Measurements from ENCODE around the gene PTPRG.

PTPRG gene

GRCh38 chr3:61616586-61616985 lies 55.2 kb downstream of the PTPRG start:
- no peak for DNase-seq
- H3K27me3 ChIP-seq (replicated peaks; ENCODE audit: control insufficient read depth, insufficient read depth, low read length, poor library complexity, severe bottlenecking) = no peaks in the 10 kb centered on the region
- H3K36me3 ChIP-seq (ENCODE audit: control insufficient read depth, insufficient read depth, low read length) = no peaks in the 10 kb centered on the region
- H3K27ac ChIP-seq (ENCODE audit: insufficient read depth, low read length, poor library complexity, severe bottlenecking) = no peak overlapping the region
- no peaks in the 10 kb centered on the region for H3K9me3 ChIP-seq (ENCODE audit: control insufficient read depth, low read length)
- no peaks in the 10 kb centered on the region for H3K4me1 ChIP-seq (ENCODE audit: control insufficient read depth, insufficient read depth, low read length, poor library complexity, severe bottlenecking)
- no peak overlapping the region for H3K4me3 ChIP-seq (ENCODE audit: insufficient read depth, low read depth, low read length, poor library complexity, severe bottlenecking)

- no peaks in the 10 kb centered on the region for H3K4me1 ChIP-seq (ENCODE audit: control insufficient read depth, insufficient read depth, low read length, poor library complexity, severe bottlenecking)
- no peak overlapping the region for H3K4me3 ChIP-seq (ENCODE audit: insufficient read depth, low read depth, low read length, poor library complexity, severe bottlenecking)
- no peak for DNase-seq
- no peaks in the 10 kb centered on the region for H3K27me3 ChIP-seq (replicated peaks; ENCODE audit: control insufficient read depth, insufficient read depth, low read length, poor library complexity, severe bottlenecking)
- H3K9me3 ChIP-seq (ENCODE audit: control insufficient read depth, low read length) = no peaks in the 10 kb centered on the region
- no peaks in the 10 kb centered on the region for H3K36me3 ChIP-seq (ENCODE audit: control insufficient read depth, insufficient read depth, low read length)
- H3K27ac ChIP-seq (ENCODE audit: insufficient read depth, low read length, poor library complexity, severe bottlenecking) = no peak overlapping the region
Measured at GRCh38 chr3:61617041-61617440, 55.7 kb downstream of the PTPRG start.

DNA sequence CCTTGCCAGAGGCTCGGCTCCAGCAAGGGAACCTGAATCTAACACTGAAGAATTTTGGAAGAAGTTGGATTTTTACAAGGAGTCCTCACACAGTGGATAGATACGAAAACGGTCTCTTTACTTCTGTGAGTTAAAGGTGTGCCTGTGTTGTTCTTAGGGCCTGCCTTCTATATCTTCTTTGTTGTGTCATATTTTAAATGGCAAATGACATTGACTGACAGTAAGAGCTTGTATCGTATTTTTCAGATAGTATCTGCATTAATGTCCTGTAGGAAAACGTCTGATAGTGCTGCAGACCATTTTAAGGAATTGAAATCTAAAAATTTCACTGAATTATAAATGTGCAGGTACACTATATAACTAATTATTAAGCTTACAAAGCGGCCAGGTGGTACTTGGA lies 56.3 kb downstream of the PTPRG start:
- no peak for DNase-seq
- H3K36me3 ChIP-seq (ENCODE audit: control insufficient read depth, insufficient read depth, low read length) = no peaks in the 10 kb centered on the region
- no peaks in the 10 kb centered on the region for H3K4me1 ChIP-seq (ENCODE audit: control insufficient read depth, insufficient read depth, low read length, poor library complexity, severe bottlenecking)
- no peak overlapping the region for H3K4me3 ChIP-seq (ENCODE audit: insufficient read depth, low read depth, low read length, poor library complexity, severe bottlenecking)
- no peak overlapping the region for H3K27ac ChIP-seq (ENCODE audit: insufficient read depth, low read length, poor library complexity, severe bottlenecking)
- H3K9me3 ChIP-seq (ENCODE audit: control insufficient read depth, low read length) = no peaks in the 10 kb centered on the region
- no peaks in the 10 kb centered on the region for H3K27me3 ChIP-seq (replicated peaks; ENCODE audit: control insufficient read depth, insufficient read depth, low read length, poor library complexity, severe bottlenecking)

GRCh38 chr3:61618231-61618630 lies 56.9 kb downstream of the PTPRG start:
- Histone ChIP-seq H3K4me1 (ENCODE audit: control insufficient read depth, insufficient read depth, low read length, poor library complexity, severe bottlenecking) (no peaks in the 10 kb centered on the region), H3K27me3 (replicated peaks; ENCODE audit: control insufficient read depth, insufficient read depth, low read length, poor library complexity, severe bottlenecking) (no peaks in the 10 kb centered on the region), H3K9me3 (ENCODE audit: control insufficient read depth, low read length) (no peaks in the 10 kb centered on the region), H3K4me3 (ENCODE audit: insufficient read depth, low read depth, low read length, poor library complexity, severe bottlenecking) (no peak overlapping the region), H3K27ac (ENCODE audit: insufficient read depth, low read length, poor library complexity, severe bottlenecking) (no peak overlapping the region), H3K36me3 (ENCODE audit: control insufficient read depth, insufficient read depth, low read length) (no peaks in the 10 kb centered on the region)
- no peak for DNase-seq

GRCh38 chr3:61618871-61619270 lies 57.5 kb downstream of the PTPRG start:
- Histone ChIP-seq H3K27me3 (replicated peaks; ENCODE audit: control insufficient read depth, insufficient read depth, low read length, poor library complexity, severe bottlenecking) (no peaks in the 10 kb centered on the region), H3K4me1 (ENCODE audit: control insufficient read depth, insufficient read depth, low read length, poor library complexity, severe bottlenecking) (no peaks in the 10 kb centered on the region), H3K4me3 (ENCODE audit: insufficient read depth, low read depth, low read length, poor library complexity, severe bottlenecking) (no peak overlapping the region), H3K27ac (ENCODE audit: insufficient read depth, low read length, poor library complexity, severe bottlenecking) (no peak overlapping the region), H3K36me3 (ENCODE audit: control insufficient read depth, insufficient read depth, low read length) (no peaks in the 10 kb centered on the region), H3K9me3 (ENCODE audit: control insufficient read depth, low read length) (no peaks in the 10 kb centered on the region)
- DNase-seq = no peak

DNA sequence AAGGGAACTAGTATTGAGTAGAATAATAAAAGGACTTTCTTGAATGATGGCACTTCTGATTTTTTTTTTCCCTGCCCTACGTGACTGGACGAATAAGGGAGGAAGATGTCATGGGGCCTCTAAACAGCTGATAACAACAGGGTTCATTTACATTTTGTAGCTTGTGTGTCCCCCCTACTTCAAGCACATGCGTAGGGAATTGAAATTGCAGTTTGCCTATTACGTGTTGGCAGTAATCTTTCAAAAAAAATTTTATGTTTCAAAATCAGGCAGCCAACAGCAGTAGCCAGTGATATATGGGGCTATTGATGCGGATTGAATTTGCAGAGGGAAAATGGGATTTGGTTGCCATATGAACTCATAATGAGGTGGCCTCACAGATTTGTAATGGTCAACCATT lies 58.7 kb downstream of the PTPRG start:
- no peaks in the 10 kb centered on the region for H3K9me3 ChIP-seq (ENCODE audit: control insufficient read depth, low read length)
- no peak overlapping the region for H3K27ac ChIP-seq (ENCODE audit: insufficient read depth, low read length, poor library complexity, severe bottlenecking)
- no peaks in the 10 kb centered on the region for H3K4me1 ChIP-seq (ENCODE audit: control insufficient read depth, insufficient read depth, low read length, poor library complexity, severe bottlenecking)
- no peak for DNase-seq
- no peaks in the 10 kb centered on the region for H3K36me3 ChIP-seq (ENCODE audit: control insufficient read depth, insufficient read depth, low read length)
- no peak overlapping the region for H3K4me3 ChIP-seq (ENCODE audit: insufficient read depth, low read depth, low read length, poor library complexity, severe bottlenecking)
- no peaks in the 10 kb centered on the region for H3K27me3 ChIP-seq (replicated peaks; ENCODE audit: control insufficient read depth, insufficient read depth, low read length, poor library complexity, severe bottlenecking)

DNA sequence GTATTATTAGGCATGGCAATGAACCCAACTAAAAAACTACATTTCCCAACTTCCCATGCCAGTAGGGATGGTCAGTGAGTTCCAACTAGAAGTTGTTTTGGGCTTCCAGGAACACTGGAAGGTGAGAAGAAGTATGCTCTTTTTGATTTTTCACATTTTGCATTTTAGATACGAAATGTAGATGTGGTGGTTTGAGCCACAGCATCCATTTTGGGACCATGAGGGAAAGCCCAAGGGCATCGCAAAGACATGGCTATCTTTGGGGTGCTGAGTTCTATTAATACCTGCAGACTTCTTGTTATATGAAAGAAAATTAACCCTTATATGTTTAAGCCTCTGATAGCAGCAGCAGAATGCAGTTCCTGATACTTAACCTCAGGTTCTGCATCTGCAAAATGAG lies 62.9 kb downstream of the PTPRG start:
- Histone ChIP-seq H3K4me3 (ENCODE audit: insufficient read depth, low read depth, low read length, poor library complexity, severe bottlenecking) (no peak overlapping the region), H3K9me3 (ENCODE audit: control insufficient read depth, low read length) (no peaks in the 10 kb centered on the region)

DNA sequence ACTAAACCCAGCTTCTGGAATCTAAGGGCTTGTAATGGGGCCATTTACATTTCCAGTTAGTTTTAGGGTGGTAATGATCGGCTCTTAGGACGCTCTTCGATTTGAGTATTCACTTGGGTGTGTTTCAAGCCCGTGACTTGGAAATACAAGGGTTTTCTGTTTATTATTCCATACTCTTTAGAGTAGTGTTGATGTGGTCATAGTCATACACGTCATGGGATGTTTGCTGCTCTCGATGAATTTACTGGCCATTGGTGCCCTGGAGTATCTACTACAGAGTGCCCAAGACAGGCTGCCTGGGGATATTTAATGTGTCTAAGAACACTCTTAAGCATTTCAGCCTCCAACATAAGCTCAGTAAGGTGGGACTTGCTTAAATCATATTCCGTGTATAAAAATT lies 64.1 kb downstream of the PTPRG start:
- Histone ChIP-seq H3K36me3 (ENCODE audit: control insufficient read depth, insufficient read depth, low read length) (no peaks in the 10 kb centered on the region), H3K27me3 (replicated peaks; ENCODE audit: control insufficient read depth, insufficient read depth, low read length, poor library complexity, severe bottlenecking) (no peaks in the 10 kb centered on the region), H3K4me3 (ENCODE audit: insufficient read depth, low read depth, low read length, poor library complexity, severe bottlenecking) (no peak overlapping the region), H3K27ac (ENCODE audit: insufficient read depth, low read length, poor library complexity, severe bottlenecking) (no peak overlapping the region), H3K9me3 (ENCODE audit: control insufficient read depth, low read length) (no peaks in the 10 kb centered on the region), H3K4me1 (ENCODE audit: control insufficient read depth, insufficient read depth, low read length, poor library complexity, severe bottlenecking) (no peaks in the 10 kb centered on the region)
- DNase-seq = no peak

More for the DNA sequence above, 62.9 kb downstream of the PTPRG start:
- Histone ChIP-seq H3K27ac (ENCODE audit: insufficient read depth, low read length, poor library complexity, severe bottlenecking) (no peak overlapping the region), H3K27me3 (replicated peaks; ENCODE audit: control insufficient read depth, insufficient read depth, low read length, poor library complexity, severe bottlenecking) (no peaks in the 10 kb centered on the region), H3K4me1 (ENCODE audit: control insufficient read depth, insufficient read depth, low read length, poor library complexity, severe bottlenecking) (no peaks in the 10 kb centered on the region), H3K36me3 (ENCODE audit: control insufficient read depth, insufficient read depth, low read length) (no peaks in the 10 kb centered on the region)
- DNase-seq = no peak

DNA sequence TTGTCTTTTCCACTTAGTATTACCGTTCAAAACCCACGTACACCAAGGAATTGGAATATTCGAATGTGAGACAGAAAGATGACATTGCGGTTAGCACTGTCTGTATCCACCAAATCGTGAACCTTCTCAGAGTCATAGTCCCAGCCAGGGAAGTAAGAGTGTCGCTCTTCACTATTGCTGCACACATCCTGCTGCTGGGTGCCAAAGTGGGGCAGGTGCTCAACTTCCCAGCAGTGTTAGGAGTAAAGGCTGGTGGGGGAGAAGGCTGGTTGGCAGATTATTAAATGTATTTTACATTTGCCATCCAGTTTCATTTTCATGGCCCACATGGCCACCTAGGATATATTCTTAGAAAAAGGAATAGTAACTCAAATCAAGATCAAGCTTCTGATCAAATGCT lies 65.1 kb downstream of the PTPRG start:
- DNase-seq = no peak
- H3K27ac ChIP-seq (ENCODE audit: insufficient read depth, low read length, poor library complexity, severe bottlenecking) = no peak overlapping the region

GRCh38 chr3:61627768-61628185 lies 66.4 kb downstream of the PTPRG start:
- H3K9me3 ChIP-seq (ENCODE audit: control insufficient read depth, low read length) = no peaks in the 10 kb centered on the region
- no peaks in the 10 kb centered on the region for H3K4me1 ChIP-seq (ENCODE audit: control insufficient read depth, insufficient read depth, low read length, poor library complexity, severe bottlenecking)
- no peak overlapping the region for H3K4me3 ChIP-seq (ENCODE audit: insufficient read depth, low read depth, low read length, poor library complexity, severe bottlenecking)
- DNase-seq = no peak
- no peaks in the 10 kb centered on the region for H3K36me3 ChIP-seq (ENCODE audit: control insufficient read depth, insufficient read depth, low read length)
- no peaks in the 10 kb centered on the region for H3K27me3 ChIP-seq (replicated peaks; ENCODE audit: control insufficient read depth, insufficient read depth, low read length, poor library complexity, severe bottlenecking)
- H3K27ac ChIP-seq (ENCODE audit: insufficient read depth, low read length, poor library complexity, severe bottlenecking) = no peak overlapping the region

More for the DNA sequence above, 65.1 kb downstream of the PTPRG start:
- no peaks in the 10 kb centered on the region for H3K36me3 ChIP-seq (ENCODE audit: control insufficient read depth, insufficient read depth, low read length)
- no peaks in the 10 kb centered on the region for H3K9me3 ChIP-seq (ENCODE audit: control insufficient read depth, low read length)
- H3K27me3 ChIP-seq (replicated peaks; ENCODE audit: control insufficient read depth, insufficient read depth, low read length, poor library complexity, severe bottlenecking) = no peaks in the 10 kb centered on the region
- H3K4me3 ChIP-seq (ENCODE audit: insufficient read depth, low read depth, low read length, poor library complexity, severe bottlenecking) = no peak overlapping the region
- no peaks in the 10 kb centered on the region for H3K4me1 ChIP-seq (ENCODE audit: control insufficient read depth, insufficient read depth, low read length, poor library complexity, severe bottlenecking)

GRCh38 chr3:61628636-61629035 lies 67.3 kb downstream of the PTPRG start:
- DNase-seq = no peak
- no peaks in the 10 kb centered on the region for H3K4me1 ChIP-seq (ENCODE audit: control insufficient read depth, insufficient read depth, low read length, poor library complexity, severe bottlenecking)
- H3K36me3 ChIP-seq (ENCODE audit: control insufficient read depth, insufficient read depth, low read length) = no peaks in the 10 kb centered on the region
- no peak overlapping the region for H3K27ac ChIP-seq (ENCODE audit: insufficient read depth, low read length, poor library complexity, severe bottlenecking)
- no peaks in the 10 kb centered on the region for H3K9me3 ChIP-seq (ENCODE audit: control insufficient read depth, low read length)
- no peaks in the 10 kb centered on the region for H3K27me3 ChIP-seq (replicated peaks; ENCODE audit: control insufficient read depth, insufficient read depth, low read length, poor library complexity, severe bottlenecking)
- H3K4me3 ChIP-seq (ENCODE audit: insufficient read depth, low read depth, low read length, poor library complexity, severe bottlenecking) = no peak overlapping the region
